ENCODE results near the gene CATSPERD. TPM values are rescaled to one million over a fixed set of nuclear protein-coding genes. Genes with fewer than 3 reads are reported as not detected.
A peak's percentile ranks its signal among the peaks of the same experiment; 100 is the strongest.

Gene CATSPERD
- total and polyA plus RNA-seq, 2 of the 4 experiments (the other 2 are of a cell fraction): not detected

- BruUV-seq (replicated peaks): no TSS peak
- Histone ChIP-seq H3K56ac (ENCODE audit: extremely low read depth, insufficient read depth, low read length) (no peak overlapping the region), H2AFZ (replicated peaks; ENCODE audit: low read length, poor library complexity) (peak overlapping the region; percentile 51), H2BK5ac (ENCODE audit: low read depth, low read length, poor library complexity, severe bottlenecking) (no peak overlapping the region), H3K9me3 (ENCODE audit: control insufficient read depth, insufficient read depth, low read length) (no peaks in the 10 kb centered on the region), H3K18ac (ENCODE audit: low read depth, low read length) (no peak overlapping the region), H2AK9ac (replicated peaks; ENCODE audit: low read depth, low read length, poor library complexity) (no peak overlapping the region), H3K27ac (ENCODE audit: insufficient read depth, low read length) (no peak overlapping the region), H3K4me2 (ENCODE audit: low read depth, low read length) (no peak overlapping the region), H3K36me3 (ENCODE audit: control insufficient read depth, insufficient read depth, low read length) (no peaks in the 10 kb centered on the region), H2BK20ac (ENCODE audit: low read depth, low read length) (no peak overlapping the region), H4K20me1 (ENCODE audit: insufficient read depth, low read length) (no peaks in the 10 kb centered on the region), H4K91ac (ENCODE audit: insufficient read depth, low read depth, low read length) (no peak overlapping the region), H4K5ac (ENCODE audit: low read depth, low read length) (no peak overlapping the region), H2BK15ac (ENCODE audit: low read depth, low read length) (no peak overlapping the region), H2AK5ac (ENCODE audit: low read depth, low read length) (0 out of 2 replicates have a peak overlapping the region, but pooled peaks have one; percentile 4), H3K9me1 (ENCODE audit: insufficient read depth, low read length) (no peaks in the 10 kb centered on the region), H3K4me1 (ENCODE audit: control insufficient read depth, insufficient read depth, low read length) (peaks cover 3% of the 10 kb centered on the region; the same call in 1 of the 2 replicates), H3K14ac (replicated peaks; ENCODE audit: low read depth, low read length) (no peak overlapping the region), H3K79me1 (ENCODE audit: low read depth in 1 of 2, low read length in 2 of 2) (no peaks in the 10 kb centered on the region), H2BK120ac (ENCODE audit: low read depth, low read length) (no peak overlapping the region), H3K23ac (ENCODE audit: low read depth, low read length) (no peak overlapping the region), H3K4ac (ENCODE audit: low read depth, low read length) (no peak overlapping the region), H4K8ac (ENCODE audit: low read depth in 2 of 2, low read length in 2 of 2) (no peak overlapping the region), H3K9ac (ENCODE audit: low read depth, low read length) (no peak overlapping the region), H3K27me3 (ENCODE audit: control insufficient read depth, insufficient read depth, low read length) (peaks cover 25% of the 10 kb centered on the region), H3K4me3 (ENCODE audit: insufficient read depth, low read depth, low read length) (no peak overlapping the region)
- dilution Hi-C loops (cut with HindIII; ENCODE audit: low sequenced_read_pairs, unreplicated experiment): no loop called here
- CTCF ChIA-PET: no interaction called here
- in situ Hi-C loops (cut with MboI; ENCODE audit: low sequenced_read_pairs): loop anchor here (5.0 to 10.0 kb wide), 2 partner anchors 93 to 225 kb away; no protein-coding TSS in a partner anchor
- POLR2A ChIA-PET (ENCODE audit: unreplicated experiment): no interaction called here
- no peak for TF ChIP-seq CEBPB (IDR thresholded peaks at IDR 0.05; ENCODE audit: low read depth, low read length)
- ATAC-seq (ENCODE audit: low read depth) (no peak), DNase-seq (no peak)
- WGBS, 2 experiments (ENCODE audit: extremely low coverage in 2 of 2, insufficient read length in 1 of 2): 40% methylated on average over 18 of the region's 37 CpGs; no CpG with 5 or more reads in 1 of the 2 experiments
- intact Hi-C loops (cut with micrococcal nuclease): loop anchor here (5.0 to 10.0 kb wide), 3 partner anchors 165 to 655 kb away; partner anchors contain the start of gene SLC25A23
Observed at GRCh38 chr19:5799247-5800241, 79.1 kb downstream of the CATSPERD start.
